ENCODE data around the gene TSTD1. TPM values are rescaled to one million over a fixed set of nuclear protein-coding genes. Genes with fewer than 3 reads are reported as not detected.
A peak's percentile ranks its signal among the peaks of the same experiment; 100 is the strongest.

Gene TSTD1
- total and polyA plus RNA-seq, 2 of the 8 experiments (the other 6 are each of a cell fraction or from before 2014, with no cell fraction given): 60.9 to 314 TPM

GRCh38 chr1:161044908-161045735, 6.4 kb upstream of the TSTD1 start (continued):
- TF ChIP-seq EZH2 (IDR thresholded peaks at IDR 0.05; ENCODE audit: low read depth, low read length, severe bottlenecking): no peak
- no peak for TF ChIP-seq BCL11A (IDR thresholded peaks at IDR 0.05; ENCODE audit: low read depth in 2 of 2, low read length in 2 of 2)
- TF ChIP-seq CBX5 (IDR thresholded peaks at IDR 0.05; ENCODE audit: low read depth, low read length): no peak
- TF ChIP-seq, protein P1, sequence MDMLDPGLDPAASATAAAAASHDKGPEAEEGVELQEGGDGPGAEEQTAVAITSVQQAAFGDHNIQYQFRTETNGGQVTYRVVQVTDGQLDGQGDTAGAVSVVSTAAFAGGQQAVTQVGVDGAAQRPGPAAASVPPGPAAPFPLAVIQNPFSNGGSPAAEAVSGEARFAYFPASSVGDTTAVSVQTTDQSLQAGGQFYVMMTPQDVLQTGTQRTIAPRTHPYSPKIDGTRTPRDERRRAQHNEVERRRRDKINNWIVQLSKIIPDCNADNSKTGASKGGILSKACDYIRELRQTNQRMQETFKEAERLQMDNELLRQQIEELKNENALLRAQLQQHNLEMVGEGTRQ (IDR thresholded peaks at IDR 0.05; ENCODE audit: low read length): no peak
- TF ChIP-seq RXRA (IDR thresholded peaks at IDR 0.05; ENCODE audit: insufficient read depth, low read depth, low read length): no peak
- no peak for TF ChIP-seq BRCA1 (IDR thresholded peaks at IDR 0.05; ENCODE audit: low read depth, low read length)
- TF ChIP-seq KDM5A (IDR thresholded peaks at IDR 0.05; ENCODE audit: low read length): no peak
- TF ChIP-seq SIN3A (conservative IDR thresholded peaks at IDR 0.05 in 1 of 2, IDR thresholded peaks at IDR 0.05 in 1 of 2; ENCODE audit: low read depth in 1 of 2, low read length in 2 of 2): peak in 1 of 2 experiments; percentile 68; a peak in 2 of 4 replicates
- TF ChIP-seq POLR2A (IDR thresholded peaks at IDR 0.05; ENCODE audit: control extremely low read depth in 1 of 2, low read depth in 2 of 2, low read length in 2 of 2): no peak
- no peak for TF ChIP-seq TCF12 (IDR thresholded peaks at IDR 0.05; ENCODE audit: low read depth, low read length)

All from H1 (cell line).